MM.1S (cell line): ENCODE data around the gene SMC3.

Experiments
- DNase-seq: peaks from one replicate; pipeline ENCODE4 v3.0.0-alpha.2; 2015
- H2AFZ ChIP-seq: fragments of 300-600 bp; sonication (generic); 2 replicates; pipeline ENCODE4 v1.6.0; 2016; ENCODE audit warnings: antibody characterized with exemption, low read length
- H3F3A ChIP-seq: fragments of 300-600 bp; sonication (generic); 2 replicates; pipeline ENCODE4 v1.6.1; 2016; ENCODE audit warnings: mild to moderate bottlenecking, antibody characterized with exemption, low read length, moderate library complexity, mixed read lengths; ENCODE audit not compliant: insufficient read depth
- H3K27ac ChIP-seq: fragments of 300-600 bp; sonication (generic); 2 replicates; pipeline ENCODE4 v1.5.1; 2016; ENCODE audit warnings: mild to moderate bottlenecking, low read length
- H3K27me3 ChIP-seq: fragments of 300-600 bp; sonication (generic); replicated peaks from 2 replicates; pipeline ENCODE4 v1.6.0; 2016; ENCODE audit warnings: low read length; ENCODE audit not compliant: insufficient read depth
- H3K36me3 ChIP-seq: fragments of 300-600 bp; sonication (generic); replicated peaks from 2 replicates; pipeline ENCODE4 v1.6.1; 2016; ENCODE audit warnings: mild to moderate bottlenecking, low read length, mixed read lengths; ENCODE audit not compliant: insufficient read depth
- H3K4me1 ChIP-seq: fragments of 300-600 bp; sonication (generic); 2 replicates; pipeline ENCODE4 v1.6.1; 2016; ENCODE audit warnings: low read length, mixed read lengths
- H3K4me2 ChIP-seq: fragments of 300-600 bp; sonication (generic); 2 replicates; pipeline ENCODE4 v1.6.0; 2016; ENCODE audit warnings: low read depth, low read length
- H3K4me3 ChIP-seq: fragments of 300-600 bp; sonication (generic); 2 replicates; pipeline ENCODE4 v1.5.1; 2016; ENCODE audit warnings: low read length, mixed read lengths
- H3K79me2 ChIP-seq: fragments of 300-600 bp; sonication (generic); 2 replicates; pipeline ENCODE4 v1.6.1; 2016; ENCODE audit warnings: mixed run types, low read length, mixed read lengths
- H3K9ac ChIP-seq: fragments of 300-600 bp; sonication (generic); 2 replicates; pipeline ENCODE4 v1.6.1; 2016; ENCODE audit warnings: low read length, mixed read lengths
- H3K9me2 ChIP-seq: fragments of 300-600 bp; sonication (generic); replicated peaks from 2 replicates; pipeline ENCODE4 v1.6.1; 2016; ENCODE audit warnings: mild to moderate bottlenecking, low read length, mixed read lengths; ENCODE audit not compliant: insufficient read depth
- H3K9me3 ChIP-seq: fragments of 300-600 bp; sonication (generic); replicated peaks from 2 replicates; pipeline ENCODE4 v1.6.1; 2016; ENCODE audit warnings: mild to moderate bottlenecking, low read length, mixed read lengths; ENCODE audit not compliant: insufficient read depth
- H4K20me1 ChIP-seq: fragments of 300-600 bp; sonication (generic); 2 replicates; pipeline ENCODE4 v1.6.1; 2016; ENCODE audit warnings: mild to moderate bottlenecking, low read length, moderate library complexity, mixed read lengths; ENCODE audit not compliant: insufficient read depth
- EZH2 ChIP-seq: fragments of 300-600 bp; sonication (generic); optimal IDR thresholded peaks from 2 replicates; pipeline ENCODE3; 2017; ENCODE audit warnings: low read depth, mild to moderate bottlenecking, antibody characterized with exemption, low read length, mixed read lengths
- EZH2phosphoT487 ChIP-seq: fragments of 300-600 bp; sonication (generic); IDR thresholded peaks from 2 replicates; pipeline ENCODE4 v1.6.1; 2018; ENCODE audit warnings: antibody characterized with exemption, low read length
- TF ChIP-seq, protein P1 (sequence below): fragments of 300-600 bp; sonication (generic); IDR thresholded peaks from 2 replicates; pipeline ENCODE4 v1.5.1; 2016; ENCODE audit warnings: antibody characterized with exemption, low read length, mixed read lengths

SMC3 gene

DNA sequence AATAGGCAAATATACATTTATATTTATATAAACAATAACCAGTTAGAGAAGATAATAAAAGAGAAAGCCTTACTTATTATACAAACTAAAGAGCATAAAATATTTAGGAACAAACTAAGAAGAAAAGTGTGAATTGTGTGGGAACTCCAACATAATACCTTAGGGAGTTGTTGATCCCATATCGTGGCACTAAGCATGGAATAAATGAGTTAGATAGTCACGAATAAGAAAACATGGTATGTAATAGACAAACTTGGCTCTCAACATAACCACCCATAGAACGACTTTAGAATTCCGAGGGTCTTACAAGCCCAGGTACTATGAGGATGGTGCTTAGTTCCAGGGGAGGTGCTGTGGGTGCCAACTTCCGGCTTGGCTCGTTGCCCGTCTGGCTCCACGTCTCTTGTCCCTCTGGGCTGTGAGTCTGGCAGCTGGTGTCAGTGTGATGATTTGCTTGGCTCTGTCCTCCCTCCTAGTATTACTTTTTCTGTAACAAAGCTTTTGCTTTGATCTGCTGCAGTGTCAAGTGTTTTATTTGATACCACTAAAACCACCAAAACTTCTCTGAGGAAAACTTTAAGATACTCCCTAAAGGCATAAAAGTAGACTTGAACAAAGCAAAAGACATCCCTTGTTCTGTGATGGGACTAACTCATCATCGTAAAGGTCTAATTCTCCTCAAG, 67.2 kb downstream of the SMC3 start:
- DNase-seq = no peak
- H3K9me2 ChIP-seq = no peaks in the 10 kb centered on the region
- no peak overlapping the region for H3K4me2 ChIP-seq
- no peaks in the 10 kb centered on the region for H3K27me3 ChIP-seq
- H4K20me1 ChIP-seq = no peaks in the 10 kb centered on the region
- no peaks in the 10 kb centered on the region for H3K4me1 ChIP-seq
- no peak overlapping the region for H3K9ac ChIP-seq
- H3K9me3 ChIP-seq = no peaks in the 10 kb centered on the region
- TF ChIP-seq EZH2phosphoT487 = no peak
- no peak for TF ChIP-seq EZH2
- TF ChIP-seq, protein P1, sequence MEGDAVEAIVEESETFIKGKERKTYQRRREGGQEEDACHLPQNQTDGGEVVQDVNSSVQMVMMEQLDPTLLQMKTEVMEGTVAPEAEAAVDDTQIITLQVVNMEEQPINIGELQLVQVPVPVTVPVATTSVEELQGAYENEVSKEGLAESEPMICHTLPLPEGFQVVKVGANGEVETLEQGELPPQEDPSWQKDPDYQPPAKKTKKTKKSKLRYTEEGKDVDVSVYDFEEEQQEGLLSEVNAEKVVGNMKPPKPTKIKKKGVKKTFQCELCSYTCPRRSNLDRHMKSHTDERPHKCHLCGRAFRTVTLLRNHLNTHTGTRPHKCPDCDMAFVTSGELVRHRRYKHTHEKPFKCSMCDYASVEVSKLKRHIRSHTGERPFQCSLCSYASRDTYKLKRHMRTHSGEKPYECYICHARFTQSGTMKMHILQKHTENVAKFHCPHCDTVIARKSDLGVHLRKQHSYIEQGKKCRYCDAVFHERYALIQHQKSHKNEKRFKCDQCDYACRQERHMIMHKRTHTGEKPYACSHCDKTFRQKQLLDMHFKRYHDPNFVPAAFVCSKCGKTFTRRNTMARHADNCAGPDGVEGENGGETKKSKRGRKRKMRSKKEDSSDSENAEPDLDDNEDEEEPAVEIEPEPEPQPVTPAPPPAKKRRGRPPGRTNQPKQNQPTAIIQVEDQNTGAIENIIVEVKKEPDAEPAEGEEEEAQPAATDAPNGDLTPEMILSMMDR = no peak
- H3K36me3 ChIP-seq = no peaks in the 10 kb centered on the region
- H2AFZ ChIP-seq = no peak overlapping the region
- H3K79me2 ChIP-seq = no peaks in the 10 kb centered on the region
- H3F3A ChIP-seq = no peaks in the 10 kb centered on the region
- H3K27ac ChIP-seq = no peak overlapping the region
- H3K4me3 ChIP-seq = no peak overlapping the region

DNA sequence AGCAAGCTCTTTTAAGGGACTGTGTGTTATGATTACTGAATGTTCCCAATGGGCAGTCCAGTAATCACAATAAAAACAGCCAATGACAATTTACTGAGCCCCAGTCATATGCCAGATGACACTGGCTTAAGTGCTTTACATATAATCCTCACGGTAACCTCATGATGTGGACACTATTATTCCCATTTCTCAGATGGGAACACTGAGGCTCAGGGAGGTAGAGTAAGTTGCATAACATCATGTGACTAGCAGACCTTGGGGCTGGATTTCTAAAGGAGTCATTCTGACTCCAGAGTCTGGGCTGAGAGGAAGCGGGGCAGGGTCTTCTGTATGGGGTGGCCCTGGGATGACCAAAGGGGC, 69.1 kb downstream of the SMC3 start:
- TF ChIP-seq, protein P1 = no peak
- TF ChIP-seq EZH2 = no peak
- TF ChIP-seq EZH2phosphoT487 = no peak
- Histone ChIP-seq H3F3A (no peaks in the 10 kb centered on the region), H3K4me1 (no peaks in the 10 kb centered on the region)

DNA sequence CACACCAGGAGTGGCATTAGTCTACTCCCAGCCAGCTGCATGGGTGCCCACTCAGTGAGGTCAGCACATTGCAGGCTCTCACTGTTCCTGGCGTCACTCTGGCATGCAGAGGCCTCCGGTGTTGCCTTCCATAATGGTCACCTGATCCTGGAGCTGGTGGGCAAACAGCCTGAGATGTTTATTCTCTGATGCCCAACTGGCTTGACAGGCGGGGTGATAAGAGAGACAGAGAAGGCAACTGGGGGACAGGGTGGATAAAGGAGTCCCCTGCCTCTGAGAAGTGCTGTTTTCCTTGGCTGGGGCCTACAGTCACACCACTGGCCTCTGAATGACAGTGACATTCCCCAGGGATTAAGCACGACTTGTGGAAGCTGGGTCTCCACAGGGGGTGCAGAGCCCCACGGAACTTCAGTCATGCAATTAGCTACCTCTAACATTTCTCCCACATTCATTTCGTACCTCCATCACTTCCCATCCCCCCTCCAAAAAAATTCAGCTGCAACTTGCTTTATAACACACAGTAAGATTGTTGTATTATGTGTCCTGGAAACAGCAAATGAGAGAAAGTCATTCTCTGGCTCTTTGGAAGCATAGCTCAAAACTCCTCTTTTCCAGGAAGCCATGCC, 69.5 kb downstream of the SMC3 start:
- Histone ChIP-seq H3K79me2 (no peaks in the 10 kb centered on the region), H3F3A (no peaks in the 10 kb centered on the region), H3K27me3 (0 out of 2 replicates have a peak, but pooled peaks cover under 1% of the 10 kb centered on the region), H3K27ac (no peak overlapping the region), H4K20me1 (no peaks in the 10 kb centered on the region), H3K9me3 (no peaks in the 10 kb centered on the region), H3K4me1 (no peaks in the 10 kb centered on the region), H2AFZ (no peak overlapping the region), H3K9me2 (no peaks in the 10 kb centered on the region), H3K4me2 (no peak overlapping the region), H3K4me3 (no peak overlapping the region), H3K9ac (no peak overlapping the region), H3K36me3 (no peaks in the 10 kb centered on the region)
- TF ChIP-seq, protein P1 = no peak
- no peak for TF ChIP-seq EZH2phosphoT487
- TF ChIP-seq EZH2 = no peak
- DNase-seq = no peak

More for the DNA sequence above, 69.1 kb downstream of the SMC3 start:
- H3K36me3 ChIP-seq = no peaks in the 10 kb centered on the region
- no peak overlapping the region for H2AFZ ChIP-seq
- H3K9ac ChIP-seq = no peak overlapping the region
- no peaks in the 10 kb centered on the region for H3K9me2 ChIP-seq
- DNase-seq = no peak
- H4K20me1 ChIP-seq = no peaks in the 10 kb centered on the region
- H3K4me2 ChIP-seq = no peak overlapping the region
- no peaks in the 10 kb centered on the region for H3K27me3 ChIP-seq
- H3K27ac ChIP-seq = no peak overlapping the region
- no peaks in the 10 kb centered on the region for H3K9me3 ChIP-seq
- no peaks in the 10 kb centered on the region for H3K79me2 ChIP-seq
- H3K4me3 ChIP-seq = no peak overlapping the region
